ENCODE measurements around the gene ATAD2B.

GRCh38 chr2:23835988-23836387 is 90.9 kb downstream of the ATAD2B start:
- TF ChIP-seq, protein P1, sequence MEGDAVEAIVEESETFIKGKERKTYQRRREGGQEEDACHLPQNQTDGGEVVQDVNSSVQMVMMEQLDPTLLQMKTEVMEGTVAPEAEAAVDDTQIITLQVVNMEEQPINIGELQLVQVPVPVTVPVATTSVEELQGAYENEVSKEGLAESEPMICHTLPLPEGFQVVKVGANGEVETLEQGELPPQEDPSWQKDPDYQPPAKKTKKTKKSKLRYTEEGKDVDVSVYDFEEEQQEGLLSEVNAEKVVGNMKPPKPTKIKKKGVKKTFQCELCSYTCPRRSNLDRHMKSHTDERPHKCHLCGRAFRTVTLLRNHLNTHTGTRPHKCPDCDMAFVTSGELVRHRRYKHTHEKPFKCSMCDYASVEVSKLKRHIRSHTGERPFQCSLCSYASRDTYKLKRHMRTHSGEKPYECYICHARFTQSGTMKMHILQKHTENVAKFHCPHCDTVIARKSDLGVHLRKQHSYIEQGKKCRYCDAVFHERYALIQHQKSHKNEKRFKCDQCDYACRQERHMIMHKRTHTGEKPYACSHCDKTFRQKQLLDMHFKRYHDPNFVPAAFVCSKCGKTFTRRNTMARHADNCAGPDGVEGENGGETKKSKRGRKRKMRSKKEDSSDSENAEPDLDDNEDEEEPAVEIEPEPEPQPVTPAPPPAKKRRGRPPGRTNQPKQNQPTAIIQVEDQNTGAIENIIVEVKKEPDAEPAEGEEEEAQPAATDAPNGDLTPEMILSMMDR (IDR thresholded peaks at IDR 0.05; ENCODE audit: control extremely low read depth in 1 of 3, insufficient read depth in 1 of 3, low read depth in 1 of 3, low read length in 3 of 3), result no peak
- TF ChIP-seq NRF1 (IDR thresholded peaks at IDR 0.05; ENCODE audit: low read depth, low read length), result no peak
- no peak for TF ChIP-seq POLR2A (IDR thresholded peaks at IDR 0.05; ENCODE audit: control extremely low read depth in 1 of 2, low read depth in 2 of 2, low read length in 2 of 2)
- TF ChIP-seq BACH1 (IDR thresholded peaks at IDR 0.05; ENCODE audit: low read length), result no peak
- TF ChIP-seq TAF1 (IDR thresholded peaks at IDR 0.05; ENCODE audit: low read depth, low read length), result no peak
- TF ChIP-seq GTF2F1 (IDR thresholded peaks at IDR 0.05; ENCODE audit: borderline replicate concordance, low read depth, low read length), result no peak
- no peak for TF ChIP-seq POU5F1 (IDR thresholded peaks at IDR 0.05; ENCODE audit: low read depth, low read length)

Data from H1 (cell line).